HG02642 (cell line): ENCODE data around the gene ADAM29.
"Not testable (repeated sequence)": the region's sequence is repeated elsewhere in the genome, so short reads cannot be mapped to it uniquely, and the experiment has no call there.

Source experiments
- ATAC-seq: cut with Tn5 transposase; IDR thresholded peaks from one replicate; pipeline ENCODE4 v1.9.1; 2021; ENCODE audit warnings: mild to moderate bottlenecking; ENCODE audit not compliant: unreplicated experiment, poor library complexity

The ADAM29 gene

DNA sequence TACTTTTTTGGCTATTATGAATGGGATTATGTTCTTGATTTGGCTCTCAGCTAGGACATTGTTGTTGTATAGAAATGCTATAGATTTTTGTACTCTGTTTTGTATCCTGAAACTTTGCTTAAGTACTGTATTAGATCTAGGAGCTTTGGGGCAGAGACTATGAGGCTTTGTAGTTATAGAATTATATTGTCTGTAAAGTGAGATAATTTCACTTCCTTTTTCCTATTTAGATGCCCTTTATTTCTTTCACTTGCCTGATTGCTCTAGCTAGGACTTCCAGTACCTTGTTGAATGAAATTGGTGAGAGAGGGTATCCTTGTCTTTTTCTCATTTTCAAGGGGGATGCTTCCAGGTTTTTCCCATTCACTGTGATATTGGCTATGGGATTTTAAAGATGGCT is 28.1 kb downstream of the ADAM29 start:
- no peak for ATAC-seq

DNA sequence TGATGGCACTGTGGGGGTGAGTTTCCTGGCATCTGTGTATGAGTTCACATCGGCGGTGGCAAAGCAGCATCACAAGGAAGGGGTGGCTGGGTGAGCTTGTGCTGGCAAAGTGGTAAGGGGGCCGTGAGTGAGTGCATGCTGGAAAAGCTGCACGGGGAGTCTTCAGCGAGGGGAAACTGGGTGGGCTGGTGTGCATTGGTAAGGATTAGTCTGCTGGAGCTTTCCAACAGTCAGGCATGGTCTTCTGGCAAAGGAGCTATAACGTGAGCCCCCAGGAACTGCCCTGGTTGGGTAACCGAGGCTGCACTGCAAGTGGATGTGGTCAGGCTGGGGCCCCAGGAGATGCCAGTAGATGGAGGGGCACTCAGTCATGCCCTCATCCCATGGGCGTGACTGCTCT is 30.7 kb downstream of the ADAM29 start:
- ATAC-seq = no peak

DNA sequence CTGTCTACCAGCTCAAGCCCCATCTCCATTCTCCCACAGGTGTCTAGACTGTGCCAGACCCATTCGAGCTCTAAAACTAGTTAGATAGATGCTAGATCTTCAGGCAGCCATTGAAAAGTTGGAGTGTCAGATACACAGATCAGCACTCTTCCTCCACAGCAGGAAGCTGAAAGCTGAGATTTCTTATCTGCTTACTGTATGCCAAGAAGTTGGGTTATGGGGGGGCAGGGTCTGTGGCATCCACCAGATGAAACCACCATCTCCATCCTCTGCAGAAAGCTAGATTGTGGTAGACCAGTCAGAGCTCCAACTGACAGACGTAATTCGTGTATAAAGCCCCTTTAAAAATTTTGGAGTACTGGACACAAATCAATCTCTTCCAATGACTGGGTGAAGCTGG is 54.8 kb downstream of the ADAM29 start:
- no peak for ATAC-seq

DNA sequence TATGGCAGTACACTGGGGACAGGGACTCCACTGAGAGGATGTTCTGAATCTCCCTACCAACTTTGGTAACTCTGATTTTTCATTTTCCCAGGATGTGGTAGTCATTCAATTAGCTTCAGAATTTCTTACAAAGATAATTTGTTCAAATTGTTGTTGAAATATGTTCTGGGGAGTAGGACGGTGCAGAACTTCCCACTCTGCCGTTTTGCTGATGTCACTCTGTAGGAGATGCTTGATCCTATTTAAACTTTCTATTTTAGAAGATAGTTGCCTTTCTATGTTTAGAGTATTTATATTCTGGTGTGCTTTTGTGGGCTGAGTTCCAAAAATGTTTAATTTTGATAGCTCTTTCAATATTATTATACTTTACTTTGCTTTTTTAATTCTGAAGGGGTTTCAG is 55.2 kb downstream of the ADAM29 start:
- ATAC-seq = no peak

DNA sequence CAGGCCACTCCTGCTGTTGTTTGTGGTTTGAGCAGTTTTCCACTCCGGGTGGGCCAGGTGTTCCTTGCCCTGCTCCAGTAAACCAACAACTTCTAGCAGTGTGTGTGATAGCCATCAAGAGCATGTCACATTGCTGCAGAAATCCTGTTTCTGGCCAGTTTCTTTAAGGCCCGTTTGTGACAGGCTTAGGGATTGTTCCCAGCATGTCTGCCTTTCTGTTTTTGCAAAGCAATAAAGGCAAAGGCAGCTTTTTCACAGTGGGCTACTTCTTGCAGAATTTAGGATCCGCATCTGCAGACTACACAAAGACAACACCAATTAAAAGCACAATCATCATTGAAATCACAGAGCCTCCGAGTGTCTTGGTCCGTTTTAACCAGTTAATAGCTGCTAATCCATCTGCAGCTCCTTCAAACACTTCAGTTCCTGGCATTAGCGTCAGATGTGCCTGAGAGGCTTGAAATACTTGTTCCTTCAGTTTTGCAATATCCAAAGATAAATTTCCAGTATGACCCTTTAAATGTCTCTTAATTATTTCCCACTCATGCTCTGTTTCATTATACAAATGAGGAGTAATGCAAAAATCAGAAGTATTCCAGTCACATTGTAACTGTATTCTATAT is 65.1 kb downstream of the ADAM29 start:
- ATAC-seq = no peak

DNA sequence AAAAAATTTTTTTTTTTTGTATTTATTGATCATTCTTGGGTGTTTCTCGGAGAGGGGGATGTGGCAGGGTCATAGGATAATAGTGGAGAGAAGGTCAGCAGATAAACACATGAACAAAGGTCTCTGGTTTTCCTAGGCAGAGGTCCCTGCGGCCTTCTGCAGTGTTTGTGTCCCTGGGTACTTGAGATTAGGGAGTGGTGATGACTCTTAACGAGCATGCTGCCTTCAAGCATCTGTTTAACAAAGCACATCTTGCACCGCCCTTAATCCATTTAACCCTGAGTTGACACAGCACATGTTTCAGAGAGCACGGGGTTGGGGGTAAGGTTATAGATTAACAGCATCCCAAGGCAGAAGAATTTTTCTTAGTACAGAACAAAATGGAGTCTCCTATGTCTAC is 65.7 kb downstream of the ADAM29 start:
- ATAC-seq = not testable (repeated sequence)

DNA sequence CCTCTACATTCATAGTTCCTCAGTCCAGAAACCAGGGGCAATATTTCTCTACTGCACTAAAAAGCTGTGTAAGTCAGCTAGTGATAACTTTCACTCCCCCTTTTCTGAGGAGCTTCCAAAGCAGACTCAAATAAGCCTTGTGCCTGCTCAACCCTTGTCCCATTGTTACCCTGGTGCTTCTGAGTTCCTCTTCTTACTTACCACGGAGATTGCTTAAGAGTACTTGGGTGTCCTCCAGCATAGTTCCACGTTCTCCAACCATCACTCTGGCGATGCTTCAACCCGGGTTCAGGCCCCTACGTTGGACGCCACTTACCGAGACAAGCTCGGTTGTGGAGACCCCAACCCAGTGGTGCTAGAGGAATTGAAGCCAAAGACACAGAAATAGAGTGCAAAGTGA is 71.6 kb downstream of the ADAM29 start:
- ATAC-seq = no peak

DNA sequence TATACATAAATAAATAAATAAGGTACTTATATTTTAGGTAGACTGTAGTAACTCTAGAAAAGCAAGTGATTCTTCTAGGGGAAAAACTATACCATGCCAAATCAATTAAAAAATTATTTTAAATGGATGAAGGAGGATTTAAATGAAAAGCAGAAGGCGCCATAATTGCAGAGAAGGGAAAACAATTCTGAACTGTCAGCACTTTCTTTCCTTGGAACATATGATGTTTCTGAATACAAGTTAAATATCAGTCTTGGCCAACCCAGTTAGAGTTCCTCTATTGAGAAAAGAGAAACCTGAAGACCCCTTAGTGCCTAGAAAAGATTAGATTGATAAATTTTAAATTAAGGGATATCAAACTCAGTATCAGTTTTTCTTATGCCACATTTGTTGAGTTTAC is 75.8 kb downstream of the ADAM29 start:
- ATAC-seq = no peak

DNA sequence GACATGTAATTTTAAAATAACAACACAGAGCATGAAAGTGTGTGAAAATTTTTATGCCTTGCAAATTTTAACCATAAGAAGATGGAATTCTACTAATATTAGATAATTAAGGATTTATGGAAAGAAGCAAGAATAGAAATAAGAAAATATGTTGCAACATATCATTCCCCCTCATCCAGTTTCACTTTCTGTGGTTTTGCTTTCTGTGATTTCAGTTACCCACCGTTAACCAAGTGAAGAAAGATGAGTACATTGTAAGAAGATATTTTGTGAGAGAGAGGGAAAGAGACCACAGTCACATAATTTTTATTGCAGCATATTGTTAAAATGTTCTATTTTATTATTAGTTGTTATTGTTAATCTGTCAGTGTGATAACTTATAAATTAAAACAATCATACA is 77.9 kb downstream of the ADAM29 start:
- no peak for ATAC-seq

DNA sequence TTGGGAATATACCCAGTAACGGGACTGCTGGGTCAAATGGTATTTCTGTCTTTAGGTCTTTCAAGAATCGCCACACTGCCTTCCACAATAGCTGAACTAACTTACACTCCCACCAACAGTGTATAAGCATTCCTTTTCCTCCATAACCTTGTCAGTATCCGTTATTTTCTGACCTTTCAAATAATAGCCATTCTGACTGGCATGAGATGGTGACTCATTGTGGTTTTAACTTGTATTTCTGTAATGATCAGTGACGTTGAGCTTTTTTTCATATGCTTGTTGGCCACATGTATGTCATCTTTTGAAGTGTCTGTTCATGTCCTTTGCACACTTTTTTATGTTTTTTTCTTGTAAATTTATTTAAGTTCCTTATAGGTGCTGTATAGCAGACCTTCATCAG is 81.2 kb downstream of the ADAM29 start:
- ATAC-seq = no peak

DNA sequence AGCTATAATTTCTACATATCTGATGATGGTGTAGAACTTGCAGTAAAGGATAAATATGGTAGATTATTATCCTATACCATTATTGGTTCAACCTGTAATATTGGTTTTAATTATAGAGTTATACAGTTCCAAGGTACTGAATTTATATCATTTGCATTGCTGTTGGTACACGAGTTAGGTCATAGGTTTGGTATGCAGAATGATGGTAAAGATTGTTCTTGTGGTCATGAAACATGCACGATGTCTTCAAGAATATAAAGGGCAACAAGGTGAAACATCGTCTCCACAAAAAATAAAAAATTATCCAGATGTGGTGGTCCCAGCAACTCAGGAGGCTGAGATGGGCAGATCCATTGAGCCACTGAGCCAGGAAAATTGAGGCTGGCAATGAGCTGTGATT is 99.6 kb downstream of the ADAM29 start:
- no peak for ATAC-seq

DNA sequence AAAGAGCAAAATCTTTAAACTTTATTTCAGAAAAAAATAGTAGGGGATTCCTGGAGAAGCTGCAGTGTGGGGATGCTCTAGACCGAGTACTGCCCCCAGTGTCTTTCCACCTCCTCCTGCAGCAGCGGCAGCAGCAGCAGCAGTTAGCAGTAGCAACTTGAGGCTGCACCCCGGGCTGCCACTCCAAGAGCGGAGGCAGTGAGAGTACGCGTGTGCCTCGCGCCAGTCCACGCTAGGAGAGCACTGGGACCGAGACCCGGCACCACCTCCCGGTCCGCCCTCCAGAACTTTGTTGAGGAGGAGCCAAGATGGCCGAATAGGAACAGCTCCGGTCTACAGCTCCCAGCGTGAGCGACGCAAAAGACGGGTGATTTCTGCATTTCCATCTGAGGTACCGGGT is 101.3 kb downstream of the ADAM29 start:
- ATAC-seq = not testable (repeated sequence)
